Measurements from ENCODE around the gene OPN1SW. TPM values are rescaled to one million over a fixed set of nuclear protein-coding genes. Genes with fewer than 3 reads are reported as not detected.

Gene OPN1SW
- total and polyA plus RNA-seq, 12 donors, result not detected

DNA sequence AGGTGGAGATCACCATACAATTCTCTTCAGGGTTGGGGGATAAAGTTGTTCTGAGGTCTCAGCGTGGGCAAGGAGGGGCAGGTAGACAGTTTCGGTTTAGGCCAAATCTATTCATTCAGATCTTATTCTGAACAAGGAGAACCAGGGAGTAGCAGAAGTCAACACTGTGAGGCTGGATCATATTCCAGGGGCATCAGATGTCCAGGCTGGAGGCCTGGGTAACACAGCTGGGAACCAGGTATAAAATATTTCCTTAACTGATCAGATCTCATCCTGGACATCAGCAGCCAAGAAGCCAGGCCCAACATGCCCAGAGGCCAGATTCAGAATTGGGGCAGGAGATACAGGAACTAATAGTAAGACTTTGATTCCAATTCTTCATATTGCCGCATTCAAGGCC, 35.4 kb upstream of the OPN1SW start:
- Histone ChIP-seq H3K27me3 (no peaks in the 10 kb centered on the region), H3K9me3 (replicated peaks in 1 of 3) (no peaks in the 10 kb centered on the region), H3K27ac (no peak overlapping the region), H3K4me3 (no peak overlapping the region), H3K4me1 (replicated peaks in 1 of 2) (no peaks in the 10 kb centered on the region), H3K36me3 (replicated peaks in 1 of 2) (no peaks in the 10 kb centered on the region)
- 87 to 96% (median 91%) methylated on average over 3 of the region's 3 CpGs for WGBS, 4 donors
- TF ChIP-seq, protein P1, sequence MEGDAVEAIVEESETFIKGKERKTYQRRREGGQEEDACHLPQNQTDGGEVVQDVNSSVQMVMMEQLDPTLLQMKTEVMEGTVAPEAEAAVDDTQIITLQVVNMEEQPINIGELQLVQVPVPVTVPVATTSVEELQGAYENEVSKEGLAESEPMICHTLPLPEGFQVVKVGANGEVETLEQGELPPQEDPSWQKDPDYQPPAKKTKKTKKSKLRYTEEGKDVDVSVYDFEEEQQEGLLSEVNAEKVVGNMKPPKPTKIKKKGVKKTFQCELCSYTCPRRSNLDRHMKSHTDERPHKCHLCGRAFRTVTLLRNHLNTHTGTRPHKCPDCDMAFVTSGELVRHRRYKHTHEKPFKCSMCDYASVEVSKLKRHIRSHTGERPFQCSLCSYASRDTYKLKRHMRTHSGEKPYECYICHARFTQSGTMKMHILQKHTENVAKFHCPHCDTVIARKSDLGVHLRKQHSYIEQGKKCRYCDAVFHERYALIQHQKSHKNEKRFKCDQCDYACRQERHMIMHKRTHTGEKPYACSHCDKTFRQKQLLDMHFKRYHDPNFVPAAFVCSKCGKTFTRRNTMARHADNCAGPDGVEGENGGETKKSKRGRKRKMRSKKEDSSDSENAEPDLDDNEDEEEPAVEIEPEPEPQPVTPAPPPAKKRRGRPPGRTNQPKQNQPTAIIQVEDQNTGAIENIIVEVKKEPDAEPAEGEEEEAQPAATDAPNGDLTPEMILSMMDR (IDR thresholded peaks at IDR 0.05), result no peak
- no peak for TF ChIP-seq POLR2A (IDR thresholded peaks at IDR 0.05)
- intact Hi-C loops (cut with DNase I), result no loop called here
- DNase-seq, result no peak

DNA sequence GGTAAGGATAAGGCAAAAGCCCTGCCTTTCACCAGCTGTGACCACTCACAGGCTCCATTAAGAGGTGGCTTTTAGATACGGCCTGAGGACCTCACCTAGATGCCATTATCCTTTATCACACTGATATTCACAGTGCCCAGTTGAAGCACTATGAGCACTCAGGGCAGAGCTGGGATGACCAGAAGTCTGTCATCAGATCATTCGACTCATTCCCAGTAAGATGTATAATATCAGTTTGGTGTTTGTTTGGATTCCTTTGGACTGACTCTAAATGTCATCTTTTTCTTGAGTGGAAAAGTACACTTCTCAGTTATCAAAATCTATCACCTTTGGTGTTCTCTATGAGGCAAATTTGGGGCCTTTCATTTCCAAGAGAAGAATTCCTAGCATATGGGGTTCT, 34.9 kb upstream of the OPN1SW start:
- DNase-seq, result no peak
- TF ChIP-seq, protein P1 (IDR thresholded peaks at IDR 0.05), result no peak
- no peak for TF ChIP-seq POLR2A (IDR thresholded peaks at IDR 0.05)
- Histone ChIP-seq H3K27me3 (no peaks in the 10 kb centered on the region), H3K27ac (no peak overlapping the region), H3K9me3 (replicated peaks in 1 of 3) (no peaks in the 10 kb centered on the region), H3K36me3 (replicated peaks in 1 of 2) (no peaks in the 10 kb centered on the region), H3K4me1 (replicated peaks in 1 of 2) (no peaks in the 10 kb centered on the region), H3K4me3 (no peak overlapping the region)
- intact Hi-C loops (cut with DNase I), result no loop called here
- WGBS, 4 donors, result 84 to 94% (median 88%) methylated on average over 2 of the region's 2 CpGs

DNA sequence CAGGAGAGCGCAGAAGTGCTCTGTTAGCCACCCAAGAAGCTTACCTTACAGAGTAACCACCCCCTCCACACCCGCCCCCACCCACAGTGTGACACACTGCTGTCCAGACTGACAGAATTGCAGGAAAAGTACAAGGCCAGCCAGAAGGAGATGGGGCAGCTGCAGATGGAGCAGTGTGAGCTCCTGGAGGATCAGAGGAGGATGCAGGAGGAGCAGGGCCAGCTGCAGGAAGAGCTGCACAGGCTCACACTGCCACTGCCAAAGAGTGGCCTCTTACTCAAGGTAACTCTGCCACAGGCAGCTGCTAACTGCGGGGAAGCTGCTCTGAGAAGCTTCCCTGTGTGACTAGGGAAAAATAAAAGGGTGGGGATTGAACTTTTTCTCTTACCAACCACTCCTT, 33.8 kb upstream of the OPN1SW start:
- intact Hi-C loops (cut with DNase I), result no loop called here
- Histone ChIP-seq H3K27me3 (no peaks in the 10 kb centered on the region), H3K4me1 (replicated peaks in 1 of 2) (no peaks in the 10 kb centered on the region), H3K9me3 (replicated peaks in 1 of 3) (no peaks in the 10 kb centered on the region), H3K4me3 (no peak overlapping the region), H3K36me3 (replicated peaks in 1 of 2) (no peaks in the 10 kb centered on the region), H3K27ac (no peak overlapping the region)
- no peak for TF ChIP-seq POLR2A (IDR thresholded peaks at IDR 0.05)
- TF ChIP-seq, protein P1 (IDR thresholded peaks at IDR 0.05), result no peak
- DNase-seq, result no peak
- WGBS, 4 donors, result 71 to 89% (median 79%) methylated on average over 2 to 3 of the region's 3 CpGs

DNA sequence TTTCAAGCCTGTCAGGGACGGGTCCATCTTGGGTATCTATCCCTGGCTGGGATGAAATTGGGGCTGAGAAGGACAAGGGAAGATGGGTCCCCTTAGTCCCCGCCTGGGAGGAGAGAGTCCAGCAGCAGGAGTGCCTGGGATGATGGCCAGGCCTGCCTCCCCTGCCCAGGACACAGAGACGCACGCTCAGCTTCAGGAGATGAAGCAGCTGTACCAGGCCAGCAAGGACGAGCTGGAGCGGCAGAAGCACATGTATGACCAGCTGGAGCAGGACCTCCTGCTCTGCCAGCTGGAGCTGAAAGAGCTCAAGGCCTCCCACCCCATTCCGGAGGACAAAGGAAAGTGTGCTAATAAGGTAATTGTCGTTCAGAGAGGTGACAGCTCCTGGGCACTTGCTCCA, 31.6 kb upstream of the OPN1SW start:
- WGBS, 4 donors, result 75 to 91% (median 88%) methylated on average over 6 to 8 of the region's 8 CpGs
- Histone ChIP-seq H3K36me3 (replicated peaks in 1 of 2) (no peaks in the 10 kb centered on the region), H3K27me3 (no peaks in the 10 kb centered on the region), H3K27ac (no peak overlapping the region), H3K9me3 (replicated peaks in 1 of 3) (no peaks in the 10 kb centered on the region), H3K4me1 (replicated peaks in 1 of 2) (no peaks in the 10 kb centered on the region), H3K4me3 (no peak overlapping the region)
- TF ChIP-seq, protein P1 (IDR thresholded peaks at IDR 0.05), result no peak
- TF ChIP-seq POLR2A (IDR thresholded peaks at IDR 0.05), result no peak
- intact Hi-C loops (cut with DNase I), result no loop called here
- no peak for DNase-seq
